GM18519 (cell line): ENCODE results near the gene CNTNAP2.

Source experiments
- ATAC-seq: cut with Tn5 transposase; IDR thresholded peaks from one replicate; pipeline ENCODE4 v1.9.1; 2021; ENCODE audit warnings: mild to moderate bottlenecking, moderate library complexity; ENCODE audit not compliant: unreplicated experiment, low FRiP score

CNTNAP2 gene

GRCh38 chr7:147170341-147171012, 1053.9 kb downstream of the CNTNAP2 start:
- ATAC-seq: no peak

DNA sequence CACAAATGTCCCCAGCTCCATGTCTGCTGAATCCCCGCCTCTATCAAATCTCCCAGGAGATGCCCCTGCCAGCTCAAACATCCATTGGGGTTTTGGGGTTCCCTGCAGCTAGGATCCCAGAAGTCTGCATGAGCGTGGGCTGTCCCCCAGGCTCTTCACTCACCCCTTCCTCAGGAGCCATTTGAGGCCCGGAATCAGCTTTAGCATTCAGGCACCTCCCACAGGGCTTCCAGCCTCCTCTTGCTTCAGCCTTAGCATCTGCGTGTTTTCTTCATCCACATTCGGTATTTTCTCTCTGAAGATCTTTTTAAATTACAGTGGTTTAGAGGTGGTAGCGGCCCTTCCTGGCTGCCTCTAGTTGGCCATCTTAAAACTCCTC, 1054.4 kb downstream of the CNTNAP2 start:
- no peak for ATAC-seq

DNA sequence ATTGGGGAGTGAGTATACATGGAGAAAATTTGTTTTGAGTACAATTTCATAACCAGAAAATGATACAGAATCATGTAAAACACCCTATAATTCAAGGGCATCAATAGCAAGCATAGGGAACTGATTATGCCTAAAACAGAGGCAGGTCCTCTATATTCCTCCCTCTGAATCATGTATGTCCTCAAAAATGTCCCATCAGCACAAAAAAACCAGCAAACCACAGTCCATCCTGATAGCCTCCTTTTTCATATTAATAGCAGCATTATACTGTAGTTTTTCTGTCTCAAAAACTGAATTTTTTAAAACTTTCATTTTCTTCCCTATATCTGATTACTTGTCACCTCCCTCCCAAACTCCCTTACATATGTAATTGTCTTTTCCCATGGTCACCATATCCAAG, 1057.3 kb downstream of the CNTNAP2 start:
- no peak for ATAC-seq

DNA sequence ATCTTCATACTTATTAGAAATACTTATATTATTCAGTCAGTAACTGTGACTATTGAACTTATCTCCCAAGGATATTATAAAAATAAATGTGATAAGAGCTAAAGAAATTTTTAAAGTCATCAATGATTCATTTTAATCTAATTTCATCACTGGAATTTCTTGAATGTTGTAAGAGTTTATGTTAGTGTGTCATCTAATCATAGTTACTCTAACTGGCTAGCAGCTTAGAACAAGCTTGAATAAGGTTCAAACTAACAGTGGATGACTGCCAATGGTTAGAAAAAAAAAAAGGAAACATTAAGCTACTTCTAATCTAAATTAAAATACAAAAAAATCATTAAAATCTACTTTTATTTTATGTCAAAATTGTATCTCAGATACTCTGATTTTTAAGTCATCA, 1066.3 kb downstream of the CNTNAP2 start:
- ATAC-seq: no peak

DNA sequence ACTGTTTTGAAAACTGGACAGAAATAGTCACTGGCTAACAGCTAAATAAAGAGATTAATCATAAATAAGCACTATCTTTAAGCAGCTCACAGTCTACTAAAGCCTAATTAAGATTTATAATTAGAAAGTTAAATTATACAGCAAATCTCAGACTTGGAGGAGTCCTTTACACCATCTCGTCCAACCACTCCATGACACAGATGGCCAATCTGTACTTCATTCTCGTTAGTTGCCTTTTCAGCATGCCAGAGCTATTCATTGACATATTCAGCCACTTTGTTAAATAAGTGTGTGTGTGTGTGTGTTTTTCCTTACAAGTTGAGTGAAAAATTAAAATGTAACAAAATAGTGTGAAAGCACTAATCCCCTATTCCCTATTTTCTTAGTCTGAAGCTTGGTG, 1066.7 kb downstream of the CNTNAP2 start:
- ATAC-seq: no peak

GRCh38 chr7:147188467-147188866, 1071.9 kb downstream of the CNTNAP2 start:
- ATAC-seq: no peak

- ATAC-seq: no peak
Measured at GRCh38 chr7:147193476-147193875, 1076.9 kb downstream of the CNTNAP2 start.

DNA sequence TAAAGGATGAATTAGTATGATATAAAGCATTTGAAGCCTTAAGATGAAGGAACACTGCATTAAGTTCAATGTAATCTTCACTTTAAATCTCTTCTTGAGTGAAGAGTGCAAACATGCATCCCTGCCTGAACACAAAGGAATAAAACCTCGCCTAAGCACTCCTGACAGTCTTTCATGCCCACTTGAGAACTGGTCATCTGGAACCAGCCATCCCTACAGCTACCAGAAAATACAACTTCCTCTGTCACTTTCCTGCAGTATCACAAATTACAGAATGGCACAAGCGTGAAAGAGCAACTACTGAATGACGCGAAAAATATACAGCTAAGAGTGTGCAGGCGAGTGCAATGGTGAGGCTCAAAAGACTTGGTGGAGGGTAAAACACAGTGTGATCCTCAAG, 1079.9 kb downstream of the CNTNAP2 start:
- ATAC-seq: no peak

DNA sequence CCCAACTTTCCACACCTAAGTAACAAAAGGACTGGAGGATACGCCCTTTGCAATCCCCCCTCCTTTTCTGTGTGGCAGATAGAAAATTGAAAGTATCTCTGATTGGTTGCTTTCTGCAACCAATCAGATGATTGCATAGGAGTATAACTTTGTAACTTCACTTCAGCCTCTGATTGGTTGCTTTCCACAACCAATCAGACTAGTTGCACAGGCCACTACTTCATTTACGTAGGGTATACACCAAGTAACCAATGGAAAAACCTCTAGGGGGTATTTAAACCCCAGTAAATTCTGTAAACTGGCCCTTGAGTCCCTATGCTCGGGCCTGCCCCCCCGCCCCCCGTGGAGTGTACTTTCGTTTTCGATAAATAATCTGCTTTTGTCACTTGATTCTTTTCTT, 1080.4 kb downstream of the CNTNAP2 start:
- ATAC-seq: no peak

DNA sequence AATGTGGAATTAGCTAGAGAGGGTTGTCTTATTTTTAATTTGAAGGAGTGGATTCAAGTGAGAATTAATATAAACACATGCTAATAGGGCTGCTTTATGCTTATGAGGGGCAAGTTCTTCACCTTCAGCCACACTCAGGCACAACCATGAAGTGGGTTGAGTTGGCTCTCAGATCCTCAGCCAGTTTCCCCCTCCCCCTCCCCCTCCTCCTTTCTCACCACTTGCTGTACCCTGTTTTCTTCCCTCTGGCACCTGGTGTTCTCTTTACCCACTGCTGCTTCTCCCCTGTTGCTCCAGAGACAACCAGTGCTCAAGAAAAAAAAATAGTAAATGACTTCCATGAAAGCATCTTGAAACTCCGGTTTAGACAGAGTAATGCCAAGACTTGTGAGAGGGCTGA, 1083.3 kb downstream of the CNTNAP2 start:
- ATAC-seq: no peak

GRCh38 chr7:147207988-147208387, 1091.4 kb downstream of the CNTNAP2 start:
- no peak for ATAC-seq

- ATAC-seq: no peak
Measured at GRCh38 chr7:147231275-147231674, 1114.7 kb downstream of the CNTNAP2 start.

GRCh38 chr7:147235645-147236382, 1119.2 kb downstream of the CNTNAP2 start:
- ATAC-seq: no peak

- ATAC-seq: no peak
Measured at GRCh38 chr7:147240468-147240867, 1123.9 kb downstream of the CNTNAP2 start.

DNA sequence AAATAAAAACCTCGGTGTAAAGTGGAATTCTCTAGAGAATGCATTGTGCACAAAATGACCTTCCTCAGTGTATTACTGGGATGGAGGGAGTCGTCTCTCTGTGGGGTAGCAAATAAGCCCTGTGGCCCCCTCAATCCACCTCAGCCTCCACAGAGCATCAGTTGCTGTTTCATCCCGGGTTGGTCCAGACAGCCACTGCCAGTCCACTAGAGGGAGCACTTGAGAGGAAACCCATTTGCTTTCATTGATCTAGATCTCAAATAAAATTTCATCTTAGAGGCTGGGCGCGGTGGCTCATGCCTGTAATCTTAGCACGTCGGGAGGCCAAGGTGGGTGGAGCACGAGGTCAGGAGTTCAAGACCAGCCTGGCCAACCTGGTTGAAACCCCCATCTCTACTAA, 1128.7 kb downstream of the CNTNAP2 start:
- ATAC-seq: no peak

DNA sequence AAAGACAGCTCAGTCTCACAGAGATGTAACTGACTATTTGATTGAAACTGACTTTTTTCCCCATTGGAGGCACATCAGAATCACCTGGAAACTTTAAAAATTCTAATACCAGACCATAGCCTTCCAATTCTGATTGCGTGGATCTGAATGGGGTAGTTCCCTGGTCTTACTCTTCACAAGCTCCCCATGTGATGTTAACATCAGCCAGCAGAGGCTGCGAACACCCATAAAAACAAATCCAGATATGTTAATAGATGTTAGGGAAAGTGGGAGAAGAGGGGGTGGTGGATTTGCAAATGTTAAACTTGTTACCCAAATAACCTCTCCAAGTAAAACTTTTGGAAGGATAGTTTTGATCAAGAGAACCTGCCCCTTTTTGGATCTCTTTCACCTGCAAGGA, 1133.4 kb downstream of the CNTNAP2 start:
- ATAC-seq: no peak

DNA sequence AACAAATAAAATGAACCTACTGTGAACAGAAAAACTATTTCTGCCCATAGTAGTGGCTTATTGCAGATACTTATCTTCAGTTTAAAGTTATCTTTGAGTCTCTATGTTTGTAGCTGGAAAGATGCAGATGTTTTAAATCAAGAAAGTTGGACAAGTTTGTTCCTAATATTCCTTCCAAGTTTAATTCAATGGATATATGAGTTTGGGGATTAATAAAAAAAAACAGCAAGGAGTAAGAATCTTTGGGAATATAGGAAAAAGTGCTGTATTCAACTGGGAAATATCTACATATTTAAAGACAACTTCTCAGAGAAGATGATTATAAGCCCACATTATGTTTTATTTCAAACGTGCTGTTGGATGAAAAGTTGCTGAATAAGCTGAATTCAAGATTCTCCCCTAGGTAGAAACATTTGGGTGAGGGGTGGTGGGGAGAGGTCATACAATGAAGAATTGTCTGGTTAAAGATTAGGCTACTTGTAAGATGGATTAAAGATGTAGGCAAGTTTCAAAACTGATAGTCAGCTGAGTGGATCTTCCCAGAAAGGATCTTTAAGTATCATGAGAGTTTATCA, 1135.2 kb downstream of the CNTNAP2 start:
- no peak for ATAC-seq

DNA sequence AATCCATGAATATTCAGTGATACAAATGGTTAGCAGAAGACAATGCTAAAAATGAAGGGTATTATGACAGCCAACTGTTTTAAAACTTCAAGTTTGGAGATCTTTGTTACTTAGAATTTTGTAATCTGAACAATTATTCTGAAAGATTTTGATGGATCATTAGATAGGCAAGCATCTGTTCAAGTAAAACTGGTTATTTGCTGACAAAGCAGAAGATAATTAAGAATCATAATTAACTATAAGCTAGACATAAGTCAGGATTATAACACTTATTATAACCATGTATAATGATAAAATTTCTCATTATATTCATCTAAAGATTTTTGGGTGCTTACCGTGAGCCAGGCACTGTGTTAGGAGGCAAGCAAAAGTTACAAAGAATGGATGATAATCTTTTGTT, 1145.1 kb downstream of the CNTNAP2 start:
- ATAC-seq: no peak

GRCh38 chr7:147265528-147265927, 1148.9 kb downstream of the CNTNAP2 start:
- no peak for ATAC-seq

- no peak for ATAC-seq
Measured at GRCh38 chr7:147276106-147276505, 1159.5 kb downstream of the CNTNAP2 start.

GRCh38 chr7:147276783-147277370, 1160.3 kb downstream of the CNTNAP2 start:
- ATAC-seq: no peak

GRCh38 chr7:147279514-147279913, 1162.9 kb downstream of the CNTNAP2 start:
- no peak for ATAC-seq
